22Rv1 (cell line): Measurements from ENCODE around the gene DNAJA2.

Experiments used
- H3K27ac ChIP-seq: fragments of 450-650 bp; 2 replicates; pipeline ENCODE4 v1.5.1; 2017
- ZFX ChIP-seq: fragments of 450-650 bp; IDR thresholded peaks from 2 replicates; pipeline ENCODE4 v1.6.1; 2017; ENCODE audit warnings: antibody characterized with exemption, borderline replicate concordance
- TF ChIP-seq, protein P1 (sequence below): fragments of 450-650 bp; IDR thresholded peaks from 2 replicates; pipeline ENCODE4 v1.5.1; 2017; ENCODE audit warnings: mild to moderate bottlenecking

DNAJA2 gene

DNA sequence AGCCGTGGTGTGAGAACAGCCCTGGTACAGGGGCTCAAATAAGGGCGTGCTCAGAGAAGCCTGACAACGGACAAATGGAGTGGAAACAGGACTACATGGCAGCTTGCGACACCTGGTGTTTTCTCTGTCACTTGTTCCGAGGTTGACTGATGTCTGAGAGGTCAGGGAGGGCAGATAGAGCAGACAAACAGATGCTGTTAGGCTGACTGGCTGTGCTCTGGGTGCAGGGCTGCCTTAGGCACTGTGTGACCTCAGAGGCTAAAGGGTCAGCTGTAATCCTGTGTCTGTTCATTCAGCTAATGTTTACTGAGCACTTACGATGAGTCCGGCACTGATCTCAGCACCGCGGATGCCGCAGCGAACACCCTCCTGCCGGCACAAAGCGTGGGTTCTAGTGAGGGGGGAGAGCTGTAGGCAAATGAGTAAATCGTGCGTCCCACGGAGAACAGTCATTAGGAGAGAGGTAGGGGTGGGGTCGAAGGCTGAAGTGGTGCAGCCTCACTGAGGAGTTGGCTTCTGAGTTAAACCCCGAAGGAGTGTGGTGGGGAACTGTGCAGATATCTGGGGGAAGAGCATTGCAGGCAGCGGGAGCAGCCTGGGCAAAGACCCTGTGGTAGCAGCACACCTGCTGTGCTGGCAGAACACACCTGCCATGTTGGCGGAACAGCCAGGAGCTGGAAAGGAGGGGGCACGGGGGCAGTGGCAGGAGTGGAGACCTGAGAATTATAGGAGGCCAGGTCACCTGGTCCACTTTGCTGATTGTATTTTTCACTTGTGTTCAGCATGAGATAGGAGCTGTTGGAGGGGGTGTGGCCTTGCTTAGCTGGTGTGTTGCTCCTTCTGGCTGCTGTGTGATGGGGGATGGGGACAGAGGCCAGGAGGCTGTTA lies 54.3 kb downstream of the DNAJA2 start:
- TF ChIP-seq ZFX = no peak
- TF ChIP-seq, protein P1, sequence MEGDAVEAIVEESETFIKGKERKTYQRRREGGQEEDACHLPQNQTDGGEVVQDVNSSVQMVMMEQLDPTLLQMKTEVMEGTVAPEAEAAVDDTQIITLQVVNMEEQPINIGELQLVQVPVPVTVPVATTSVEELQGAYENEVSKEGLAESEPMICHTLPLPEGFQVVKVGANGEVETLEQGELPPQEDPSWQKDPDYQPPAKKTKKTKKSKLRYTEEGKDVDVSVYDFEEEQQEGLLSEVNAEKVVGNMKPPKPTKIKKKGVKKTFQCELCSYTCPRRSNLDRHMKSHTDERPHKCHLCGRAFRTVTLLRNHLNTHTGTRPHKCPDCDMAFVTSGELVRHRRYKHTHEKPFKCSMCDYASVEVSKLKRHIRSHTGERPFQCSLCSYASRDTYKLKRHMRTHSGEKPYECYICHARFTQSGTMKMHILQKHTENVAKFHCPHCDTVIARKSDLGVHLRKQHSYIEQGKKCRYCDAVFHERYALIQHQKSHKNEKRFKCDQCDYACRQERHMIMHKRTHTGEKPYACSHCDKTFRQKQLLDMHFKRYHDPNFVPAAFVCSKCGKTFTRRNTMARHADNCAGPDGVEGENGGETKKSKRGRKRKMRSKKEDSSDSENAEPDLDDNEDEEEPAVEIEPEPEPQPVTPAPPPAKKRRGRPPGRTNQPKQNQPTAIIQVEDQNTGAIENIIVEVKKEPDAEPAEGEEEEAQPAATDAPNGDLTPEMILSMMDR = no peak
- H3K27ac ChIP-seq = no peak overlapping the region

DNA sequence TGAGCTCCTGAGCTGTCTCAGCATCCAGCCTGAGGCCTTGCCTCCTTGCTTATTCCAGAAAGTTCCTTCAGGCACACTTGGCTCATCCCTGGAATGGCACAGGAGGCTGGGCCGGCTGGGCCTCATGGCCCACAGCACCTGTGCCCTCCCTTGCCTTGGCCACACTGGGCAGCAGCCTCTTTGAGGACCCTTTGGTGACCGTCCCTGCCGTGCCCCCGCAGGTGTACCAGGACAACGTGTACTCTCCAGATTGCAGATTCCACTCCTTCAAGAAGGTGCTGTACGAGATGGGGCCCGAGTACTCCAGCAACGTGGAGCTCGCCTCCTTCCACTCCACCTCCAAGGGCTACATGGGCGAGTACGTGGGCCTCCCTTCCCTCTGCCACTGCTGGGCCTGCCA lies 55.1 kb downstream of the DNAJA2 start:
- H3K27ac ChIP-seq = no peak overlapping the region
- no peak for TF ChIP-seq ZFX
- TF ChIP-seq, protein P1 = no peak

DNA sequence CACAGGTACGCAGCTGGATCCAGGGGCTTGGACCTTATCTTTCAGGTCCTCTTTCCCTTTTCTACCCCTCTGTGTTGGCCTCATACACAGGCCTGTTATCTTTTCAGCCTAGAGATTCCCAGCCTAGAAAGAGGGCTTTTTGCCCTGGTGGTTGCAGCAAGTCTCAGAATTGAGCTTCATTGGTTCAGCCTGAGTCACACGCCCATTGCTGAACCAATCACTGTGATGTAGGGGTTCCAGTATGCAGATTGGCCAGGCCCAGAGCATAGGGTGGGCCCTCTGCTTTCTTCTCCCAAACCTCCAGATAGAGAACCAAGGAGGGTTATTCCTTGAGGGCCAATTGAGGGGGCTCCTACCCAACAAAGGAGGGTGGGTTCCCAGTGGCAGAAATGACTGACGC lies 56.5 kb downstream of the DNAJA2 start:
- TF ChIP-seq ZFX = no peak
- no peak overlapping the region for H3K27ac ChIP-seq

DNA sequence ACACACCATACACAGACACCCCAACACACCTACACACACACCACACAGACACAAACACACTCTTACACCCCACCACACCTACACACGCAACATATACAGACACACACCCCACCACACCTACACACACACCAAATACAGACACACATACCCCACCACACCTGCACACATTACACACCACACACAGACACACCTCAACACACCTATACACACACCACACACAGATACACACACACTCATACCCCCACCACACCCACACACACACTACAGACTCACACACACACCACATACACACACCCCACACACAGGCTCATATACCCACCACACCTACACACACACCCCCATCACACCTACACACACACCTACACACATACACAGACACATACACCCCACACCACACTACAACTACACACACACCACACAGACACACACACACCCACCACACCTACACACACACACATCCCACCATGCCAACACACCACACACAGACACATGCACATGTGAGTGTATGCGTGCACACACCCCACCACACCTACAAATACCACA lies 57.9 kb downstream of the DNAJA2 start:
- no peak overlapping the region for H3K27ac ChIP-seq
- TF ChIP-seq, protein P1 = no peak
- no peak for TF ChIP-seq ZFX

DNA sequence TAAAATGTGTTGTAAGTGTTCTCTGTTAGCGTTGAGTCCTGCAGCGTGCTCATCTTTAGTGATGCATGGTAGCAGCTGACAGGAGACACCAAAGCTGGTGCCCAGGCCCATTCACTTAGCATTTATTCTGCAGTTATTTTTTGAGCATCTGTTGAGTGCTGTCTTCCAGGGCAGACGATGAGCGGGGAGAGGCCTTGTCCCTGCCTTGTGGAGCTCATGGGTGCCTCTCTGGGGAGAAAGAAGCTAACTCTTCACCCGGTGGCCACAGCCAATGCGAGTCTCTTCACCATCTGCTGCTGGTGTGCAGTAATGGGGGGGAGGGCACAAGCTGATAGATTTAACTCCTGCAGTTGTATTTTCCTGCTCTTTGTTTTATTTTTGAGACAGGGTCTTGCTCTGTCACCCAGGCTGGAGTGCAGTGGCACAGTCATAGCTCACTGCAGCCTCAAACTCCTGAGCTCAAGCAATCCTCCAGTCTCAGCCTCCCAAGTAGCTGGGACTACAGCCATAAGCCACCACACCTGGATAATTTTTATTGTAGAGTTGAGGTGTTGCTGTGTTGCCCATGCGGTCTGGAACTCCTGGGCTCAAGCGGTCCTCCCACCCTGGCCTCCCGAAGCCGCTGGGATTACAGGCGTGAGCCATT lies 58.8 kb downstream of the DNAJA2 start:
- no peak for TF ChIP-seq ZFX
- TF ChIP-seq, protein P1 = no peak
- H3K27ac ChIP-seq = no peak overlapping the region

DNA sequence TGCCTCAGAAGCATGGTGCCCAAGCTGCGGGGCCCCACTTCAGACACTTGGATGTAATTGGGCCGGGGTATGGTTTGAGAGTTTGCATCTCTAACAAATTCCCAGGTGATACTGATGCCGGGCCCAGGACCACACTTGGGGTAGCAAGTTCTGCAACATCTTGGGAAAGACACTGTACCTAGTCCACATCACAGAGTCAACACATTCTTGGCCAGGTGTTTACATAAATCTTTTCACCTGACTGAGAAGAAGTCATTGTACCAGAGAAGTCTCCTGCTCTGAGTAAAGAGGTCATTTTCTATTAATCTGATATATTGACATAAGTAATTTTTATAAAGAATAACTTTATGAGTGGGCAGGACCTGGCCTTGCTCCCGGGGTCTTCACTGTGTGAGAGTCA lies 61.8 kb downstream of the DNAJA2 start:
- H3K27ac ChIP-seq = no peak overlapping the region
- TF ChIP-seq, protein P1 = no peak
- no peak for TF ChIP-seq ZFX

DNA sequence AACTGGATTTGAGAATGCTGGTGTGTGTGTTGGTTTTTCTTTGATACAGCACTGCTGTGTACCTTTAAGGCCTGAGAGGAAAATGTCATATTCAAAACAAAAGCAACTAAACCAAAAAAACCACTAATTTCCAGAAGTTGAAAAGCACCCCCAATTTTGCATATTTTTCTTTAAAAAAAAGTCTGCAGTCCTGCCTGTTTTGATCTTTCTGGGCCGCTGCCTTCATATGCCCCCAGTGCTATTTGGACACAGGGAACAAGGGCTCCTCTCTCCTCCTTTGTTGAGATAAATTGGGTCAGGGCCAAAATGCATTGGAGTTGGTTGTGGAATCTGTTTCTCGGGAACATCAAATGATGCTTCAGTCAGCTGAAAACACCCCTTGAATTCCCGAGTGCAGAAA lies 62.4 kb downstream of the DNAJA2 start:
- no peak overlapping the region for H3K27ac ChIP-seq
- TF ChIP-seq ZFX = no peak

DNA sequence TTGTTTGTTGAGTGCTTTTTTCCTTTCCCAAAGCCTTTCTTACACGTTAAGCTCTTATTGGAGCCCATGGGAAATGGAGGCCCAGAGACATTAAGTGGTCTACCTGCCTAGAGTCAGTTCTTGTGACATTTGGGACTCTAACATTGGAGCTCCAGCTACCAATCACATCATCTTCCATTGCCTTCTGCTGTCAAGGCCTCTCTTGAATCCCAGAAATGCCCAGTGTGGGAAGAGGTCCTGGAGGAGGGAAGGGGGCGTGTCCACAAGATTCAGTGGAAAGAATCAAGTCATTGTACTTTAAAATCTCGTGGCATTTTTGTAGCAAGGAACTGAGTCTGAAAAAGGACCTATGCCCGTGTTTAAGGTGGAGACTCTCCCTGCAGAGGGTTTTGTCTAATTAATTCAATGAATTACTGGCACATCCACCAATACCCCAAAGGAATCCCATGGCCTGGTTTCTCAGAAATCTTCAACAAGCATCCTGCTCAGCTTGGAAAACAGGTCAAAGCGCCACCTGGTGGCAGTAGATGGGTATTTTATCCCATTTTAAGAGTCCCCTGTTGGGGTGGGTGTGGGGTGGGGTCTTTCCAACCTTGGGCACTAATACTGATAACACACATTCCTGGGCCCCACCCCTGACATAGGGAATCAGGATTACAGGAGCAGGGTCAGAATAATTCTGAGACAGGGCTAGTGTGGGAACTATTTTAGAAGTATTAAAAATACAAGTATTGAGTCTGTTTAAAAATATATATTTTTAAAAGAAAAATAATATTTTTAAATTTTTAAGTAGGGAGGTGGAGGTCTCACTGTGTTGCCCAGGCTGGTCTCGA lies 64.7 kb downstream of the DNAJA2 start:
- TF ChIP-seq, protein P1 = peak; percentile 82
- TF ChIP-seq ZFX = no peak
- peak overlapping the region; percentile 30; the same call in 1 of the 2 replicates for H3K27ac ChIP-seq
